Muscle layer of duodenum (tissue), 2 donors: ENCODE measurements around the gene DUS2.
"Not testable (repeated sequence)": the region's sequence is repeated elsewhere in the genome, so short reads cannot be mapped to it uniquely, and the experiment has no call there.

Experiments used
- H3K27ac ChIP-seq: one replicate; pipeline ENCODE4 v1.7.0; 2013; ENCODE audit warnings: mild to moderate bottlenecking, low read length
- H3K27me3 ChIP-seq: one replicate; pipeline ENCODE4 v1.7.0; 2013; ENCODE audit warnings: low read depth, mild to moderate bottlenecking, control low read depth, low read length
- H3K36me3 ChIP-seq, 2 donors: one replicate each; pipeline ENCODE4 v1.7.0; 2013; ENCODE audit warnings: low read length in 2 of 2, control low read depth in 1 of 2, mild to moderate bottlenecking in 1 of 2; ENCODE audit not compliant: insufficient read depth in 2 of 2, control insufficient read depth in 1 of 2
- H3K4me1 ChIP-seq, 2 donors: one replicate each; pipeline ENCODE4 v1.7.0; 2013; ENCODE audit warnings: low read length in 2 of 2, mild to moderate bottlenecking in 2 of 2, control low read depth in 1 of 2, moderate library complexity in 1 of 2; ENCODE audit not compliant: insufficient read depth in 2 of 2, control insufficient read depth in 1 of 2
- H3K4me3 ChIP-seq, 2 donors: one replicate each; pipeline ENCODE4 v1.7.0; 2013; ENCODE audit warnings: low read length in 2 of 2, low read depth in 1 of 2, mild to moderate bottlenecking in 1 of 2
- H3K9me3 ChIP-seq, 2 donors: one replicate each; pipeline ENCODE4 v1.7.0; 2013; ENCODE audit warnings: low read length in 2 of 2, control low read depth in 1 of 2, mild to moderate bottlenecking in 1 of 2; ENCODE audit not compliant: control insufficient read depth in 1 of 2
- donor health status: healthy.

The DUS2 gene

GRCh38 chr16:68100488-68100887, 77.4 kb downstream of the DUS2 start:
- Histone ChIP-seq H3K27ac (no peak overlapping the region), H3K4me1 (peaks cover 0 to under 1% of the 10 kb centered on the region in 2 donors), H3K9me3 (no peaks in the 10 kb centered on the region), H3K27me3 (no peaks in the 10 kb centered on the region), H3K36me3 (no peaks in the 10 kb centered on the region), H3K4me3 (no peak overlapping the region)

GRCh38 chr16:68105611-68106010, 82.5 kb downstream of the DUS2 start:
- no peaks in the 10 kb centered on the region for H3K4me1 ChIP-seq
- H3K27ac ChIP-seq, result no peak overlapping the region
- no peaks in the 10 kb centered on the region for H3K36me3 ChIP-seq
- H3K9me3 ChIP-seq, result peaks cover 0 to 5% of the 10 kb centered on the region in 2 donors
- H3K27me3 ChIP-seq, result no peaks in the 10 kb centered on the region
- no peak overlapping the region for H3K4me3 ChIP-seq

- not testable (repeated sequence) for H3K9me3 ChIP-seq, H3K4me3 ChIP-seq, H3K36me3 ChIP-seq, H3K27me3 ChIP-seq, H3K27ac ChIP-seq, H3K4me1 ChIP-seq
These were observed 84.3 kb downstream of the DUS2 start for GRCh38 chr16:68107230-68107928.

- not testable (repeated sequence) for H3K4me1 ChIP-seq, H3K36me3 ChIP-seq, H3K9me3 ChIP-seq, H3K27ac ChIP-seq, H3K27me3 ChIP-seq, H3K4me3 ChIP-seq
These were observed 86.1 kb downstream of the DUS2 start for GRCh38 chr16:68109156-68109555.

GRCh38 chr16:68110611-68111010, 87.5 kb downstream of the DUS2 start:
- not testable (repeated sequence) for H3K9me3 ChIP-seq, H3K4me3 ChIP-seq, H3K36me3 ChIP-seq, H3K27me3 ChIP-seq, H3K4me1 ChIP-seq, H3K27ac ChIP-seq

- Histone ChIP-seq H3K27ac (no peak overlapping the region), H3K4me1 (no peaks in the 10 kb centered on the region), H3K9me3 (peaks cover 0 to 8% of the 10 kb centered on the region in 2 donors), H3K27me3 (no peaks in the 10 kb centered on the region), H3K4me3 (no peak overlapping the region), H3K36me3 (no peaks in the 10 kb centered on the region)
These were observed 88.3 kb downstream of the DUS2 start for GRCh38 chr16:68111379-68111778.

GRCh38 chr16:68113059-68113761, 90.1 kb downstream of the DUS2 start:
- H3K9me3 ChIP-seq, result peaks cover 0 to 8% of the 10 kb centered on the region in 2 donors
- no peaks in the 10 kb centered on the region for H3K36me3 ChIP-seq
- H3K4me3 ChIP-seq, result no peak overlapping the region
- peaks cover 0 to 5% of the 10 kb centered on the region in 2 donors for H3K4me1 ChIP-seq
- no peak overlapping the region for H3K27ac ChIP-seq
- no peaks in the 10 kb centered on the region for H3K27me3 ChIP-seq

GRCh38 chr16:68113765-68114240, 90.7 kb downstream of the DUS2 start:
- Histone ChIP-seq H3K4me3 (no peak overlapping the region), H3K9me3 (peaks cover 0 to 6% of the 10 kb centered on the region in 2 donors), H3K36me3 (no peaks in the 10 kb centered on the region), H3K27ac (no peak overlapping the region), H3K4me1 (peaks cover 0 to 5% of the 10 kb centered on the region in 2 donors), H3K27me3 (no peaks in the 10 kb centered on the region)

GRCh38 chr16:68114939-68115338, 91.9 kb downstream of the DUS2 start:
- not testable (repeated sequence) for H3K36me3 ChIP-seq, H3K27me3 ChIP-seq, H3K27ac ChIP-seq, H3K4me1 ChIP-seq, H3K9me3 ChIP-seq, H3K4me3 ChIP-seq

GRCh38 chr16:68115851-68116250, 92.8 kb downstream of the DUS2 start:
- Histone ChIP-seq H3K27me3 (no peaks in the 10 kb centered on the region), H3K9me3 (peaks cover 0 to under 1% of the 10 kb centered on the region in 2 donors), H3K4me3 (no peak overlapping the region), H3K36me3 (no peaks in the 10 kb centered on the region), H3K27ac (no peak overlapping the region), H3K4me1 (peaks cover 0 to 5% of the 10 kb centered on the region in 2 donors)

GRCh38 chr16:68116256-68116867, 93.3 kb downstream of the DUS2 start:
- no peak overlapping the region for H3K27ac ChIP-seq
- no peaks in the 10 kb centered on the region for H3K9me3 ChIP-seq
- no peaks in the 10 kb centered on the region for H3K27me3 ChIP-seq
- H3K4me3 ChIP-seq, result no peak overlapping the region
- H3K4me1 ChIP-seq, result peaks cover 0 to 5% of the 10 kb centered on the region in 2 donors
- no peaks in the 10 kb centered on the region for H3K36me3 ChIP-seq
